SW480 (cell line): Measurements from ENCODE around the gene NDUFB10.
"Not testable (repeated sequence)": the region's sequence is repeated elsewhere in the genome, so short reads cannot be mapped to it uniquely, and the experiment has no call there.

ENCODE experiments used
- DNase-seq: peaks from one replicate; pipeline ENCODE4 v3.0.0-alpha.2; 2016; ENCODE audit warnings: low spot score

NDUFB10 gene

GRCh38 chr16:1959269-1960039 lies at the start of gene NDUFB10:
TSS of gene NDUFB10 (plus strand) at chr16:1959538. CDS start at chr16:1959625, 87 bp downstream.
- DNase-seq: peak; percentile 87

GRCh38 chr16:1909561-1910231 lies 49.6 kb upstream of the NDUFB10 start:
- DNase-seq: no peak

GRCh38 chr16:1911467-1912214 lies 47.7 kb upstream of the NDUFB10 start:
- no peak for DNase-seq

GRCh38 chr16:1912215-1912543 lies 47.2 kb upstream of the NDUFB10 start:
- no peak for DNase-seq

GRCh38 chr16:1913327-1914083 lies 45.8 kb upstream of the NDUFB10 start:
- peak; percentile 71 for DNase-seq

- no peak for DNase-seq
These were observed 45.2 kb upstream of the NDUFB10 start for GRCh38 chr16:1914084-1914608.

- DNase-seq: no peak
These were observed 44.4 kb upstream of the NDUFB10 start for GRCh38 chr16:1914988-1915387.

GRCh38 chr16:1915732-1916639 lies 43.4 kb upstream of the NDUFB10 start:
- no peak for DNase-seq

- DNase-seq: no peak
These were observed 42.7 kb upstream of the NDUFB10 start for GRCh38 chr16:1916640-1916990.

GRCh38 chr16:1917056-1917664 lies 42.2 kb upstream of the NDUFB10 start:
- no peak for DNase-seq

GRCh38 chr16:1917665-1918350 lies 41.5 kb upstream of the NDUFB10 start:
- DNase-seq: no peak

GRCh38 chr16:1918351-1919326 lies 40.7 kb upstream of the NDUFB10 start, which contains the start of gene HS3ST6:
TSS of gene HS3ST6 (minus strand) at chr16:1918415. CDS start at chr16:1918323, 92 bp downstream.
- no peak for DNase-seq

GRCh38 chr16:1919327-1919998 lies 39.9 kb upstream of the NDUFB10 start:
- DNase-seq: no peak

GRCh38 chr16:1920122-1920521 lies 39.2 kb upstream of the NDUFB10 start:
- not testable (repeated sequence) for DNase-seq

- no peak for DNase-seq
These were observed 38.6 kb upstream of the NDUFB10 start for GRCh38 chr16:1920727-1921171.

- DNase-seq: no peak
These were observed 37.0 kb upstream of the NDUFB10 start for GRCh38 chr16:1922357-1922756.

GRCh38 chr16:1923299-1924034 lies 35.9 kb upstream of the NDUFB10 start:
- DNase-seq: peak; percentile 75
